HepG2 (cell line): Measurements from ENCODE around the gene TEDC1. TPM values are rescaled to one million over a fixed set of nuclear protein-coding genes. Genes with fewer than 3 reads are reported as not detected.

Experiments
- EP300 ChIP-seq, 3 experiments: sonication (generic) in 1 of 3; formaldehyde crosslinking in 1 of 3; IDR thresholded peaks; 2 replicates each; pipeline versions ENCODE4 v1.5.1 to v1.6.1; 2011 to 2020; ENCODE audit warnings: low read depth in 2 of 3, low read length in 2 of 3, borderline replicate concordance in 1 of 3, improper control_type of control experiment in 1 of 3, mild to moderate bottlenecking in 1 of 3, missing genetic modification reagents in 1 of 3, moderate library complexity in 1 of 3
- FOXP1 ChIP-seq, 2 experiments: fragments of 450-650 bp in 1 of 2; IDR thresholded peaks; 2 replicates each; pipeline ENCODE4 v1.6.1; 2017 to 2018; ENCODE audit warnings: antibody characterized with exemption in 1 of 2
- GABPB1 ChIP-seq: IDR thresholded peaks from 2 replicates; pipeline ENCODE4 v1.6.1; 2016; ENCODE audit warnings: mild to moderate bottlenecking, missing genetic modification reagents, moderate library complexity, missing compliant biosample characterization
- HNRNPLL ChIP-seq: fragments of 200-400 bp; formaldehyde crosslinking; IDR thresholded peaks from 2 replicates; pipeline ENCODE4 v1.6.1; 2017; ENCODE audit warnings: mild to moderate bottlenecking, low read depth, low read length; ENCODE audit not compliant: poor library complexity, severe bottlenecking
- IRF2 ChIP-seq: IDR thresholded peaks from 2 replicates; pipeline ENCODE4 v1.6.1; 2018; ENCODE audit warnings: missing genetic modification reagents, missing compliant biosample characterization
- JUND ChIP-seq: sonication (generic); formaldehyde crosslinking; IDR thresholded peaks from 2 replicates; pipeline ENCODE4 v1.8.0; 2022; ENCODE audit warnings: mild to moderate bottlenecking, missing genetic modification reagents
- PHF21A ChIP-seq: sonication (generic); formaldehyde crosslinking; IDR thresholded peaks from 2 replicates; pipeline ENCODE4 v1.5.0; 2020; ENCODE audit warnings: mild to moderate bottlenecking, missing genetic modification reagents
- REPIN1 ChIP-seq: sonication (generic); formaldehyde crosslinking; IDR thresholded peaks from 2 replicates; pipeline ENCODE4 v1.8.0; 2022; ENCODE audit warnings: missing genetic modification reagents, low read depth, mild to moderate bottlenecking, borderline replicate concordance
- SPEN ChIP-seq: sonication (generic); formaldehyde crosslinking; IDR thresholded peaks from 2 replicates; pipeline ENCODE4 v1.5.1; 2020; ENCODE audit warnings: low read depth, mild to moderate bottlenecking, missing genetic modification reagents
- ZFP36L2 ChIP-seq: sonication (generic); formaldehyde crosslinking; IDR thresholded peaks from 2 replicates; pipeline ENCODE4 v1.4.0; 2020; ENCODE audit warnings: missing genetic modification reagents
- ZNF510 ChIP-seq: sonication (generic); formaldehyde crosslinking; IDR thresholded peaks from 2 replicates; pipeline ENCODE4 v1.4.0; 2020; ENCODE audit warnings: low read depth, mild to moderate bottlenecking, missing genetic modification reagents
- ZNF558 ChIP-seq: sonication (generic); formaldehyde crosslinking; IDR thresholded peaks from 2 replicates; pipeline ENCODE4 v1.9.0; 2022; ENCODE audit warnings: mild to moderate bottlenecking, missing genetic modification reagents, borderline replicate concordance
- ZNF570 ChIP-seq: sonication (generic); formaldehyde crosslinking; IDR thresholded peaks from 2 replicates; pipeline ENCODE4 v1.4.0; 2020; ENCODE audit warnings: mild to moderate bottlenecking, missing genetic modification reagents, borderline replicate concordance
- ZNF589 ChIP-seq: sonication (generic); formaldehyde crosslinking; conservative IDR thresholded peaks from 2 replicates; pipeline ENCODE4 v1.8.0; 2022; ENCODE audit warnings: mild to moderate bottlenecking, moderate library complexity, missing genetic modification reagents
- ZNF792 ChIP-seq: IDR thresholded peaks from 2 replicates; pipeline ENCODE4 v1.6.1; 2016
- polyA plus RNA-seq, 8 experiments: library from polyadenylated mRNA; depleted of rRNA in 3 of 8; stranded (reverse) in 7 of 8; unstranded in 1 of 8; fragments of >200 nt; fragmentation: Illumina TruSeq in 4 of 8; extraction: Trizol in 4 of 8; gene quantifications; 2 replicates each; pipeline versions ENCODE4 v1.2.1 to v1.2.3, GENCODE V29; 2011 to 2016; ENCODE audit warnings: low read depth in 4 of 8, missing spikeins in 1 of 8, mixed read lengths in 1 of 8; ENCODE audit not compliant: insufficient read depth in 1 of 8
- total RNA-seq, 5 experiments: library from RNA; depleted of rRNA; stranded (reverse); fragments of >200 nt; fragmentation: Illumina TruSeq; extraction: Trizol; gene quantifications; 2 replicates each; pipeline ENCODE4 v1.2.3, GENCODE V29; 2016; ENCODE audit warnings: low read depth in 1 of 5
- TF ChIP-seq, protein P1 (sequence below): sonication (generic); formaldehyde crosslinking; IDR thresholded peaks from 2 replicates; pipeline ENCODE4 v1.5.0; 2020; ENCODE audit warnings: mild to moderate bottlenecking, missing genetic modification reagents, borderline replicate concordance
- TF ChIP-seq, protein P2 (sequence below): sonication (generic); formaldehyde crosslinking; IDR thresholded peaks from 2 replicates; pipeline ENCODE4 v1.4.0; 2020; ENCODE audit warnings: missing genetic modification reagents
- TF ChIP-seq, protein P3 (sequence below): sonication (generic); formaldehyde crosslinking; conservative IDR thresholded peaks from 2 replicates; pipeline ENCODE4 v1.4.0; 2020; ENCODE audit warnings: missing genetic modification reagents
- TF ChIP-seq, protein P4 (sequence below): sonication (generic); formaldehyde crosslinking; IDR thresholded peaks from 2 replicates; pipeline ENCODE4 v1.4.0; 2020; ENCODE audit warnings: low read depth, mild to moderate bottlenecking, missing genetic modification reagents

TEDC1 gene
- total and polyA plus RNA-seq, 2 of the 13 experiments (the other 11 are each of a cell fraction or from before 2014, with no cell fraction given) = 5.7 to 27.4 TPM

DNA sequence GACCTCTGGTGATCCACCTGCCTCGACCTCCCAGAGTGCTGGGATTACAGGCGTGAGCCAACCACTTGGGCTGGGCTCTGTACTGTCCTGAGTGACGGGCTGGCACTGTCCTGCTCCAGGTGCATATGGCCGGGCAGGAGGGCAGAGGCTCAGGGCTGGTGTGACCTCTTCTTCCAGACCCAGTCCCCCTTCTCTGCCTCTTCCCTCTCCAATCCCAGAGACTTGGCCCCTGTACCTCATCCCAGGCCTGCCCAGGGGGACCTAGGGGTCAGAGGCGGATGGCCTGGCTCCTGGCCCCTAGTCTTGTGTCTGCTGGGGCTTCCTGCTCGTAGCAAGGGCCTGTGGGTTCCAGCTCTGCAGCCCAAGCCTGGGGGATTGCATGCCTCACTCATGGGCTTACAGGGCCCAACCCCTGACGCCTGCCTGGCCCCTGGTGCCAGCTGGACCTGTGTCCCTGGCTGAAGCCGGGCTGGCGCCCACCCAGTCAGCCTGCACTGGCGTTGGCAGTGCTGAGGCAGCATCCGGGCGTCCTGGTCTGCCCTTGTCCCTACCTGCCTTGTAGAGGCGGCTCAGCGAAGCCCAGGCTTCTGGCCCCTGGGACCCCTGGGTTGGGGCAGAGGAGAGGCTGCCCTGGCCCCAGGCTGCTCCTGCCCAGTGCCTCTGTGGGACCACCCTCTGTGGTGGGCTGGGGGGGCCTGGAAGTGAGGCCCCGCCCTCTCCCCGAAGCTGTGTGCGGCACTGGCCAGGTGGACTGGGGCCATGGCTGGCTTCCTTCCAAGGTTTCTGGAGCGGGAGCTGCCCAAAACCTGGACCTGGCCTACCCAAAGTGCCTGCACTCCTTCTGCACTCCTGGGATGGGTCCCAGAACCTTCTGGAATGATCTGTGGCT, 4.3 kb downstream of the TEDC1 start (continued):
- TF ChIP-seq, protein P1, sequence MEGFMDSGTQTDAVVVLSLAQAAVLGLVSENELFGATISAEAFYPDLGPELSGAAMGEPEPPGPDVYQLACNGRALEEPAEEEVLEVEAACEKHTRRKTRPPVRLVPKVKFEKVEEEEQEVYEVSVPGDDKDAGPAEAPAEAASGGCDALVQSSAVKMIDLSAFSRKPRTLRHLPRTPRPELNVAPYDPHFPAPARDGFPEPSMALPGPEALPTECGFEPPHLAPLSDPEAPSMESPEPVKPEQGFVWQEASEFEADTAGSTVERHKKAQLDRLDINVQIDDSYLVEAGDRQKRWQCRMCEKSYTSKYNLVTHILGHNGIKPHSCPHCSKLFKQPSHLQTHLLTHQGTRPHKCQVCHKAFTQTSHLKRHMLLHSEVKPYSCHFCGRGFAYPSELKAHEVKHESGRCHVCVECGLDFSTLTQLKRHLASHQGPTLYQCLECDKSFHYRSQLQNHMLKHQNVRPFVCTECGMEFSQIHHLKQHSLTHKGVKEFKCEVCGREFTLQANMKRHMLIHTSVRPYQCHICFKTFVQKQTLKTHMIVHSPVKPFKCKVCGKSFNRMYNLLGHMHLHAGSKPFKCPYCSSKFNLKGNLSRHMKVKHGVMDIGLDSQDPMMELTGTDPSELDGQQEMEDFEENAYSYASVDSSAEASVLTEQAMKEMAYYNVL = no peak
- TF ChIP-seq ZNF558 (CRISPR knock-in tag) = no peak
- no peak for TF ChIP-seq IRF2 (CRISPR knock-in tag)
- no peak for TF ChIP-seq ZNF570
- no peak for TF ChIP-seq EP300 (IDR thresholded peaks at IDR 0.05; ENCODE audit: low read depth in 2 of 2, low read length in 2 of 2)
- TF ChIP-seq EP300 (CRISPR knock-in tag; IDR thresholded peaks at IDR 0.05; ENCODE audit: borderline replicate concordance) = no peak
- TF ChIP-seq ZNF510 = no peak
- no peak for TF ChIP-seq FOXP1 (IDR thresholded peaks at IDR 0.05)
- TF ChIP-seq FOXP1 (CRISPR knock-in tag; IDR thresholded peaks at IDR 0.05) = no peak
- TF ChIP-seq, protein P2, sequence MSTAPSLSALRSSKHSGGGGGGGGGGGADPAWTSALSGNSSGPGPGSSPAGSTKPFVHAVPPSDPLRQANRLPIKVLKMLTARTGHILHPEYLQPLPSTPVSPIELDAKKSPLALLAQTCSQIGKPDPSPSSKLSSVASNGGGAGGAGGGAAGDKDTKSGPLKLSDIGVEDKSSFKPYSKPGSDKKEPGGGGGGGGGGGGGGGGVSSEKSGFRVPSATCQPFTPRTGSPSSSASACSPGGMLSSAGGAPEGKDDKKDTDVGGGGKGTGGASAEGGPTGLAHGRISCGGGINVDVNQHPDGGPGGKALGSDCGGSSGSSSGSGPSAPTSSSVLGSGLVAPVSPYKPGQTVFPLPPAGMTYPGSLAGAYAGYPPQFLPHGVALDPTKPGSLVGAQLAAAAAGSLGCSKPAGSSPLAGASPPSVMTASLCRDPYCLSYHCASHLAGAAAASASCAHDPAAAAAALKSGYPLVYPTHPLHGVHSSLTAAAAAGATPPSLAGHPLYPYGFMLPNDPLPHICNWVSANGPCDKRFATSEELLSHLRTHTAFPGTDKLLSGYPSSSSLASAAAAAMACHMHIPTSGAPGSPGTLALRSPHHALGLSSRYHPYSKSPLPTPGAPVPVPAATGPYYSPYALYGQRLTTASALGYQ (CRISPR knock-in tag) = 0 out of 2 replicates have a peak, but pooled peaks have one; percentile 11
- no peak; the same call in 1 of the 2 replicates for TF ChIP-seq GABPB1
- TF ChIP-seq, protein P3, sequence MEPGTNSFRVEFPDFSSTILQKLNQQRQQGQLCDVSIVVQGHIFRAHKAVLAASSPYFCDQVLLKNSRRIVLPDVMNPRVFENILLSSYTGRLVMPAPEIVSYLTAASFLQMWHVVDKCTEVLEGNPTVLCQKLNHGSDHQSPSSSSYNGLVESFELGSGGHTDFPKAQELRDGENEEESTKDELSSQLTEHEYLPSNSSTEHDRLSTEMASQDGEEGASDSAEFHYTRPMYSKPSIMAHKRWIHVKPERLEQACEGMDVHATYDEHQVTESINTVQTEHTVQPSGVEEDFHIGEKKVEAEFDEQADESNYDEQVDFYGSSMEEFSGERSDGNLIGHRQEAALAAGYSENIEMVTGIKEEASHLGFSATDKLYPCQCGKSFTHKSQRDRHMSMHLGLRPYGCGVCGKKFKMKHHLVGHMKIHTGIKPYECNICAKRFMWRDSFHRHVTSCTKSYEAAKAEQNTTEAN = no peak
- 0 out of 2 replicates have a peak, but pooled peaks have one; percentile 62 for TF ChIP-seq ZNF589 (CRISPR knock-in tag)
- no peak for TF ChIP-seq REPIN1 (CRISPR knock-in tag)
- TF ChIP-seq ZFP36L2 (CRISPR knock-in tag) = no peak
- TF ChIP-seq PHF21A (CRISPR knock-in tag) = no peak
- TF ChIP-seq ZNF792 = no peak
- no peak for TF ChIP-seq HNRNPLL
- TF ChIP-seq SPEN = no peak
- TF ChIP-seq JUND (CRISPR knock-in tag) = no peak
- TF ChIP-seq, protein P4, sequence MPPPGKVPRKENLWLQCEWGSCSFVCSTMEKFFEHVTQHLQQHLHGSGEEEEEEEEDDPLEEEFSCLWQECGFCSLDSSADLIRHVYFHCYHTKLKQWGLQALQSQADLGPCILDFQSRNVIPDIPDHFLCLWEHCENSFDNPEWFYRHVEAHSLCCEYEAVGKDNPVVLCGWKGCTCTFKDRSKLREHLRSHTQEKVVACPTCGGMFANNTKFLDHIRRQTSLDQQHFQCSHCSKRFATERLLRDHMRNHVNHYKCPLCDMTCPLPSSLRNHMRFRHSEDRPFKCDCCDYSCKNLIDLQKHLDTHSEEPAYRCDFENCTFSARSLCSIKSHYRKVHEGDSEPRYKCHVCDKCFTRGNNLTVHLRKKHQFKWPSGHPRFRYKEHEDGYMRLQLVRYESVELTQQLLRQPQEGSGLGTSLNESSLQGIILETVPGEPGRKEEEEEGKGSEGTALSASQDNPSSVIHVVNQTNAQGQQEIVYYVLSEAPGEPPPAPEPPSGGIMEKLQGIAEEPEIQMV (CRISPR knock-in tag) = no peak
